HTR-8/SVneo (cell line): Measurements from ENCODE around the gene MAPK8IP1.
"Not testable (repeated sequence)": the region's sequence is repeated elsewhere in the genome, so short reads cannot be mapped to it uniquely, and the experiment has no call there.

Experiments
- DNase-seq: peaks from one replicate; pipeline ENCODE4 v3.0.0; 2011; ENCODE audit warnings: low spot score, mixed read lengths; ENCODE audit not compliant: insufficient read length
- FAIRE-seq: peaks from 2 replicates; lab custom pipeline; 2011; peaks lifted over from hg19 to GRCh38; lab: Jason Lieb, UNC

The MAPK8IP1 gene

DNA sequence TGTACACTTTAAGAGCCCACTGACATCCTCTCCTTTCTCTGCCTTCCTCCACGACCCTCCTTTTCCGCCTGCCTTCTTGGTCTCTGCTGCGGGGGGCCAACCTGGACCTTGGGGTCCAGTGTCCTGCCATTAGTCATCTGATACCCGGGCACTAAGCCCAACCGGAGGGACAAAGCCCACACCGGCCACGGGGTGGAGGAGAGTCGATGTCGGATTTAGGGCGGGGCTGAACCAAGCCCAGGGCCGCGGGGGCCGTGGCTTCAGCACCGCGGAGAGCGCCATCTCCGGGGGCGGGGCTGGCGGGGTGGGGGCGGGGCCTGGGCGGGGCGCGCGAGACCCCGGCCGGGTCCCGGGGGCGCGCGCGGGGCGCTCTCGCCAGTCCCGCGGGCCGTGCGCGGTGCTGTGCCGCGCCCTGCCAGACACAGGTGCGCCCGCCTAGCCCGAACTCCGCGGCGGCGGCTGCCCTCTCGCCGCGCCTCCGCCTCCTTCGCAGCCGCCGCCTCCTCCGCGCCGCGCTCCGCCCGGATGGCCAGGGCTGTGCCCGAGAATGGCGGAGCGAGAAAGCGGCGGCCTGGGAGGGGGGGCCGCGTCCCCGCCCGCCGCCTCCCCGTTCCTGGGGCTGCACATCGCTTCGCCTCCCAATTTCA, at the start of gene MAPK8IP1:
Gene MAPK8IP1, plus strand, starts transcription at position 378 of the 647 bp plus-strand sequence. Its CDS starts 170 bp downstream, at position 548.
- FAIRE-seq (peak; percentile 80), DNase-seq (peak; percentile 54)

GRCh38 chr11:45839204-45839603, 46.2 kb upstream of the MAPK8IP1 start:
- FAIRE-seq (no peak), DNase-seq (no peak)

GRCh38 chr11:45840251-45840650, 45.2 kb upstream of the MAPK8IP1 start:
- DNase-seq, FAIRE-seq: not testable (repeated sequence)

GRCh38 chr11:45843158-45843924, 42.1 kb upstream of the MAPK8IP1 start:
- FAIRE-seq (peak; percentile 33), DNase-seq (peak; percentile 81)

DNA sequence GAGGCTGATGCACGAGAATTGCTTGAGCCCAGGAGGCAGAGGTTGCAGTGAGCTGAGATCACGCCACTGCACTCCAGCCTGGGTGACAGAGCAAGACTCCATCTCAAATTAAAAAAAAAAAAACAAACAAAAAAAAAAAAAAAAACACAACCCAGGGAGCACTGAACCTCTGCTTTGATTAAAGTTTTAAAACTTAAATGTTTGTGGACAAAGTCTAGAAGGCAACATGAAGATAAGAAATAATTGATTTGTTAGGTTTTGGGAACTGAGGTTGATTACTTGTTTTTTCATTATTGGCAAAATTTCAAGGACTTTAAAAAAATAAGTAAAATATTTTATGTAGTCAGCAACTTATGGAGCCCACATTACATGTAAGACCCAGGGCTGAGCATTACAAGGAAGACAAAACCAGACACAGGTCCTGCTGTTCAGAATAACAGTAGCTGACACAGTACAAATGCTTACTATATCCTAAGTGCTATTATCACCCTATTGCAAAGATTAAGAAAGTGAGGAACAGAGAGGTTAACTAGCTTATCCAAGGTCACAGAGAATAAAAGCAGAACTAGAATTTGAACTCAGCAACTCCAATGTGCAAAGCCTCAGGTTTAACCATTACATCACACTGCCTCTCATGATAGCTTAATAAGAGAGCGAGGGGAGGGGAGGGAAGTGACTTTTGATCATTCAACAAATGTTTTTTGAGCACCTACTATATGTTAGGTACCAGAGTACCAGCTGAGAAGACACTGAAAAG, 40.5 kb upstream of the MAPK8IP1 start:
- DNase-seq: no peak
- FAIRE-seq: no peak

DNA sequence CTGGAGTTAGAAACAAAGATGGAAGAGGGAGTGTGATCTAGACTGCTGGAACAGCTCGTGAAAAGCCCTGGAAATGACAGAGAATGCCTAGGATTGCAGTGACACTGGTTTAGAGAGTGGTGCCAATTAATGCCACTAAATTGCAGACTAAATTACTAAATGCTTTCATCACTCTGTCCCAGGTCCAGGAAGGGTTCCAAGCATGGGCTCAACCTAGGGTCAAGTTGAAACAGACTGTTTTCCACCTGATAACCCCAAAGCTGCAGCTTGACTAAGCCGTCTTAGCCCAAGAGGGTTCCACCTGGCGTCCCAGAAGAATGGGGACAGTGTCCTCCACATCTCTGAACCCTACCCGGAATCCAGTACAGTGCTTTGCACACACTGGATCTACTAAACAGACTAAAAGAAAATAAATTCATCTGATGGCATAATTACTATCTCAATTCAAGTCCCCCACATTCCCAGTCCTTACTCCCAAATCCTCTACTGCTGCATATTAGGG, 39.2 kb upstream of the MAPK8IP1 start:
- no peak for DNase-seq
- FAIRE-seq: no peak

DNA sequence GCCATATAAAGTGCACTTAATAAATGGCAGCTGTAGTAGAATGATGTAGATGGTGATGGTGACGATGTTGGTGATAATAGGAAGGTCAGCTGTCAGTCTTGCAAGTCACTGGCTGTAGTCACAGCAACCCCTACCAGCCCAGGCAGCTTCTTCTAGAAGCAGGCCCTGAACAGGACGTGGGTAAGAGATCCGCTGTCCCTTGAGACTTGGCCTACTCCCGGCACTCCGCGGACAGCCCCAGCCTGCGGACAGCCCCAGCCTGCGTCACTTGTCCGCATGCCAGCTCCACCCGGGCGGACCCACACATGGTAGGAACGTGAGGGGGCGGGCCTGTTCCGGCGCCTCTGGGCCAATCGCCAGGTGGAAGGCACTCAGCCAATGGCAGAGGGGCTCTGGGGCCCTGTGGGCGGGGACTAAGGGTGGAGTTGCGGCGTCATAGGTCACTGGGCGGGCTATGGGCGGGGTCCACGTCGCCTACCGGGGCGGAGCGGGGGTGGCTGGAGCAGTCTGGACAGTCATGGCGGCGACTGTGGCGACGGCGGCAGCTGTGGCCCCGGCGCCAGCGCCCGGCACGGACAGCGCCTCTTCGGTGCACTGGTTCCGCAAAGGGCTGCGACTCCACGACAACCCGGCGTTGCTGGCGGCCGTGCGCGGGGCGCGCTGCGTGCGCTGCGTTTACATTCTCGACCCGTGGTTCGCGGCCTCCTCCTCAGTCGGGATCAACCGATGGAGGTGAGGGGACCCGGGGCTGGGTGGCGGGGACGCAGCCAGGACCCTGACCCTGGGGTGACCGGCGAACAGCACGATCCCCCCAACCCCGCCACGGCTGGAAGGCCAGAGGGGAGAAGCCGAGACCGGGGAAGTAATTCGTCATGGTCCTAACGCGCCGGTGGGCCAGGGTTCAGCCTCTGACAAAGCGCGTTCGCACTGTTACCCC, 38.2 kb upstream of the MAPK8IP1 start, which contains the start of gene CRY2:
Gene CRY2, plus strand, starts transcription at position 502 of the 937 bp plus-strand sequence. Its CDS starts 16 bp downstream, at position 518.
- peak; percentile 96 for DNase-seq
- peak; percentile 85 for FAIRE-seq

GRCh38 chr11:45847911-45848316, 37.5 kb upstream of the MAPK8IP1 start:
- FAIRE-seq (no peak), DNase-seq (peak; percentile 47)

DNA sequence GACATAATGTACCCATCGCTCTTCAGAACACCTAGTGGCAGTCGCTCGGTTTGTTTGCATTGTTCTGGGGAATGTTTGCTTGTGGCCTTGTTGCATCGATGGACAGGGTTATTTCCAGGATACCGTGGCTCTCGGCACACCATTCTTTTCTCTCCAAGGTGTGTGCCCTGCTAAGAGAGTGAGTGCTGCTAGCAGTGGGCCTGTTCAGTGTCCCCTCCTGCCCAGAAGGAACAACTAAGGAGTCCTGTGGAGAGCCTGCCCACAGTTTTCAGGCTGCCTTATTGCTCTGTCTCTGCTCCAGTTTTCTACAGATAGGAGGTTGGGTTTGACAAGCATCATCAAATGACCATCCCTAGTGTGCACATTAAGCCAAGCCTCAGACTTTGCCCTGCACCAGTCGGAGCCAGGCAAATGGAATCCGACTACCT, 36.8 kb upstream of the MAPK8IP1 start:
- DNase-seq: no peak
- no peak for FAIRE-seq

DNA sequence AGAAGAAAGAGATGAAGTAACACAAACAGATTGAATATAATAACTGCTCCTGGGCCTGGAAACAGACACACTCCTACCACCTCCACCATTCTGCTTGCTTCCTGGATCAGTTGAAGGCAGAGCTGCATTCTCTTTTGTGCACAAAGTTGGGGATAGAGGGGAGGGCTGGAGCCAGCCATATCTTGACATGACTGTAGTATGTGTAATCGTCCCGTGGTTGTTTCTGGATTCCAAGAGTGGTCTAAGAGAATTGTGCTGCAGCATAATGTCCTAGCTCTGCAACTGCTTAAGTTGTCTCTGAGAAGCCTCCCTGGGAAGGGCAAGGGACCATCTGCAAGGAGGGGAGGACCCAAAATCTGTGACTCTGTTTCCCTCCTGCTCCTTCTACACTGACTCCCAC, 35.0 kb upstream of the MAPK8IP1 start:
- no peak for DNase-seq
- no peak for FAIRE-seq

DNA sequence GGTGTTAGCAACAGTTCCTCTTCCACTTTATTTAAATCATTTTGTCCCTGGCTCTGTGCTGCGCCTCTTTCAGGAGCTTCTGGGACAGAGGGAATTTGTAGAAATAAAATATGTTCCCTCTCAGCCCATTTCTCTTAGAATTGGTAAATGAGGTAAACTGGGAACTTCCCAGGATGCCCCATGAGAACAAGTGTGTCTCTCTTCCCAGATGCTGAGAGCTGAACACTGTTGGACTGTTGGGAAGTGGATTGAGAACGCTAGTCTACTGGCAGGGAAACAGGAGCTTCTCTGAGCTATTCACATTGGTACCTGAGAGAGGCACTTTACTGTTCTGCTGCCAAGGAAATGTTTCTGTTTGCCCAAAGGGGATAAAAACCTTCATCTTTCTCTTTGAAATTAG, 34.2 kb upstream of the MAPK8IP1 start:
- FAIRE-seq: no peak

GRCh38 chr11:45852018-45852711, 33.3 kb upstream of the MAPK8IP1 start:
- DNase-seq (no peak), FAIRE-seq (no peak)

More for the DNA sequence above, 34.2 kb upstream of the MAPK8IP1 start:
- no peak for DNase-seq

DNA sequence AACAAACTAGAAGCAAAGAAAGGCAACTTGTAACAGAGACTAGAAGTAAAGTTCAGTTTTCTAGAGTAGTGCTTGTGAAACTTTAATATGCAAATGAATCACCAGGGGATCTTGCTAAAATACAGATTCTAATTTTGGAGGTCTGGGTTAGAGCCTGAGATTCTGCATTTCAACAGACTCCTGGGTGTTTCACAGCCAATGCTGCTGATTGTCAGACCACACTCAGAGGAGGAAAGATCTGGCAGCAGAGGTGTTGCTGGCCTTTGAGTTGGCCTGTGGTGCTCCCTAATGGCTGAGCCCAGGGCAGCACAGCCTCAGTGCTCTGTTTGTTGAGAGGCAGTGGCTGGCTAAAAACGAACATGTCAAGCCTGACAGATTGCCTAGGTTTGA, 32.7 kb upstream of the MAPK8IP1 start:
- FAIRE-seq: no peak

GRCh38 chr11:45853332-45854219, 31.9 kb upstream of the MAPK8IP1 start:
- FAIRE-seq: no peak
- no peak for DNase-seq

More for the DNA sequence above, 32.7 kb upstream of the MAPK8IP1 start:
- no peak for DNase-seq

DNA sequence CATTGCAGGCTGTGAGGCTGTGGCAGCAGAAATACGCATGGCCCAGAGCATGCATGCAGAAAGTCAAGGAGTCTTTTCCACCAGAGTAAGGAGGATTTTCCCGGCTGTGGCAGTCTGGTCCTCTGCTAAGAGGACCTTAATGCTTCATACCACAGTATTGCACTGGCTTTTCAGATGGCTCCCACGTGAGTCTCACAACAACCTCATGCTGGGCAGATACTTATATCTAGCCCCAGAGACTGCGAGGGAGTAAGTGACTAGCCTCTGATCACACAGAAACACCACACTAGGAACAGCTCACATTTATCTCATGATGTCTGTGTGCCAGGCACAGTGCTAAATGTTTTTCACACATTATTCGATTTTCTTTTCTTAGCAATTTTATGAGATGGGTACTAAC, 30.1 kb upstream of the MAPK8IP1 start:
- FAIRE-seq (no peak), DNase-seq (no peak)

- FAIRE-seq (no peak), DNase-seq (no peak)
Observed at GRCh38 chr11:45856044-45856468, 29.4 kb upstream of the MAPK8IP1 start.

GRCh38 chr11:45857961-45858474, 27.4 kb upstream of the MAPK8IP1 start:
- FAIRE-seq: no peak
- DNase-seq: no peak
